Endothelial cell of umbilical vein (primary cell): ENCODE results near the gene PAX5. TPM values are rescaled to one million over a fixed set of nuclear protein-coding genes. Genes with fewer than 3 reads are reported as not detected.

Experiments
- BruUV-seq: library from RNA; stranded (reverse); fragments of 400-500 nt; replicated peaks from 2 replicates; lab custom pipeline; 2021; lab: Mats Ljungman, UMichigan
- CTCF ChIA-PET: fragments of 300-600, 350-600 bp; sonication (Branson Sonifier 250); formaldehyde crosslinking; loops from one replicate; lab custom pipeline; 2021; ENCODE audit warnings: antibody characterized with exemption, inconsistent platforms; lab: Charles Lee
- POLR2A ChIA-PET: fragments of 300-600, 350-600 bp; sonication (Branson Sonifier 250); formaldehyde crosslinking; loops from one replicate; lab custom pipeline; 2021; ENCODE audit warnings: antibody characterized with exemption, inconsistent platforms; lab: Charles Lee
- DNase-seq: peaks from one replicate; pipeline ENCODE4 v3.0.0-alpha.2; 2011; ENCODE audit warnings: low read depth, low spot score
- FAIRE-seq: peaks from 2 replicates; lab custom pipeline; 2011; peaks lifted over from hg19 to GRCh38; lab: Jason Lieb, UNC
- H2AFZ ChIP-seq: 2 replicates; pipeline ENCODE4 v1.6.0; 2012; ENCODE audit warnings: low read depth, low read length, control low read depth, inconsistent platforms
- H3K27ac ChIP-seq: 2 replicates; pipeline ENCODE4 v1.5.1; 2011; ENCODE audit warnings: low read depth, mild to moderate bottlenecking, control low read depth, low read length, moderate library complexity; ENCODE audit not compliant: insufficient read depth
- H3K27me3 ChIP-seq, 2 experiments: 2 replicates each; pipeline versions ENCODE4 v1.6.0 to v1.6.1; 2011; ENCODE audit warnings: low read length in 2 of 2, mixed read lengths in 1 of 2; ENCODE audit not compliant: control insufficient read depth in 2 of 2, insufficient read depth in 2 of 2
- H3K36me3 ChIP-seq, 2 experiments: 2 replicates in 1 of 2; 3 replicates in 1 of 2; pipeline ENCODE4 v1.5.1; 2011; ENCODE audit warnings: low read length in 2 of 2, mild to moderate bottlenecking in 1 of 2, moderate library complexity in 1 of 2; ENCODE audit not compliant: control insufficient read depth in 2 of 2, insufficient read depth in 2 of 2; ENCODE audit errors: extremely low read depth in 1 of 2
- H3K4me1 ChIP-seq: 3 replicates; pipeline ENCODE4 v1.5.1; 2011; ENCODE audit warnings: mild to moderate bottlenecking, low read length; ENCODE audit not compliant: control insufficient read depth, insufficient read depth; ENCODE audit errors: extremely low read depth
- H3K4me2 ChIP-seq: 2 replicates; pipeline ENCODE4 v1.6.1; 2011; ENCODE audit warnings: low read length, control low read depth, mixed read lengths; ENCODE audit not compliant: insufficient read depth
- H3K4me3 ChIP-seq, 3 experiments: fragments of 200-600 bp in 1 of 3; sonication (generic), shearing (Covaris generic) in 1 of 3; replicated peaks in 1 of 3; 2 replicates each; pipeline ENCODE4 v1.5.1; 2011 to 2016; ENCODE audit warnings: control low read depth in 3 of 3, low read length in 3 of 3, mild to moderate bottlenecking in 2 of 3, inconsistent platforms in 1 of 3, low read depth in 1 of 3, moderate library complexity in 1 of 3; ENCODE audit not compliant: insufficient read depth in 1 of 3
- H3K79me2 ChIP-seq: 2 replicates; pipeline ENCODE4 v1.6.0; 2012; ENCODE audit warnings: low read length, inconsistent platforms; ENCODE audit not compliant: control insufficient read depth, insufficient read depth
- H3K9ac ChIP-seq: replicated peaks from 2 replicates; pipeline ENCODE3; 2011; ENCODE audit warnings: low read length, control low read depth; ENCODE audit not compliant: insufficient read depth; ENCODE audit errors: extremely low read depth
- H3K9me1 ChIP-seq: replicated peaks from 3 replicates; pipeline ENCODE4 v1.6.0; 2011; ENCODE audit warnings: mild to moderate bottlenecking, low read length; ENCODE audit not compliant: control insufficient read depth, insufficient read depth; ENCODE audit errors: extremely low read depth
- H3K9me3 ChIP-seq: replicated peaks from 2 replicates; pipeline ENCODE4 v1.5.1; 2012; ENCODE audit warnings: low read length, inconsistent platforms; ENCODE audit not compliant: control insufficient read depth, insufficient read depth
- H4K20me1 ChIP-seq: replicated peaks from 2 replicates; pipeline ENCODE3; 2011; ENCODE audit warnings: mild to moderate bottlenecking, low read length; ENCODE audit not compliant: control insufficient read depth, insufficient read depth; ENCODE audit errors: extremely low read depth
- EZH2 ChIP-seq: IDR thresholded peaks from 2 replicates; pipeline ENCODE4 v1.6.1; 2012; ENCODE audit warnings: borderline replicate concordance, low read depth, mild to moderate bottlenecking, moderate library complexity, low read length, inconsistent platforms; ENCODE audit not compliant: severe bottlenecking
- FOS ChIP-seq: IDR thresholded peaks from 2 replicates; pipeline ENCODE4 v1.6.1; 2011; ENCODE audit warnings: mild to moderate bottlenecking, low read length, moderate library complexity, borderline replicate concordance; ENCODE audit not compliant: insufficient read depth
- GATA2 ChIP-seq: IDR thresholded peaks from 2 replicates; pipeline ENCODE4 v1.7.0; 2011; ENCODE audit warnings: low read depth, mild to moderate bottlenecking, moderate library complexity, mixed read lengths, low read length; ENCODE audit not compliant: insufficient read length, insufficient read depth
- JUN ChIP-seq: IDR thresholded peaks from 2 replicates; pipeline ENCODE4 v1.6.1; 2011; ENCODE audit warnings: borderline replicate concordance, low read depth; ENCODE audit not compliant: insufficient read length, insufficient read depth
- POLR2A ChIP-seq: IDR thresholded peaks from 2 replicates; pipeline ENCODE4 v1.6.1; 2012; ENCODE audit warnings: low read depth, mild to moderate bottlenecking, control low read depth, low read length
- POLR2AphosphoS5 ChIP-seq: IDR thresholded peaks from 2 replicates; pipeline ENCODE4 v1.6.1; 2012; ENCODE audit warnings: low read depth, mild to moderate bottlenecking, control low read depth, low read length, moderate library complexity; ENCODE audit not compliant: insufficient read depth
- dilution Hi-C: fragments of 300-500 bp; cut with MboI; formaldehyde crosslinking; loops from one replicate; pipeline ENCODE4 v1.15.0; 2019; ENCODE audit warnings: low sequenced_read_pairs; ENCODE audit not compliant: extremely low pct_ligation_motif_present
- intact Hi-C: fragments of 100-400 bp; cut with micrococcal nuclease; formaldehyde crosslinking; loops from one replicate; pipeline ENCODE4 v1.10.0; 2022
- polyA plus RNA-seq, 4 experiments: library from polyadenylated mRNA; depleted of rRNA in 3 of 4; stranded (reverse) in 3 of 4; unstranded in 1 of 4; fragments of >200 nt; gene quantifications; 2 replicates each; pipeline versions ENCODE4 v1.2.1 to v1.2.3, GENCODE V29; 2011 to 2012; ENCODE audit warnings: missing spikeins in 1 of 4
- total RNA-seq: library from RNA; stranded (reverse); gene quantifications from 2 replicates; pipeline ENCODE4 v1.2.3, GENCODE V29; 2021
- TF ChIP-seq, protein P1 (sequence below), 2 donors: IDR thresholded peaks; 1 replicate in 1 of 2; 2 replicates in 1 of 2; pipeline ENCODE4 v1.5.1; 2011; ENCODE audit warnings: low read length in 2 of 2, mild to moderate bottlenecking in 2 of 2, moderate library complexity in 2 of 2, control low read depth in 1 of 2, inconsistent platforms in 1 of 2, low read depth in 1 of 2; ENCODE audit not compliant: insufficient read depth in 1 of 2; ENCODE audit errors: extremely low read depth in 1 of 2

The PAX5 gene
- total and polyA plus RNA-seq, 2 donors (not counting 3 experiments of a cell fraction or from before 2014, with no cell fraction given) = not detected

GRCh38 chr9:36899406-36899805 lies 134.7 kb downstream of the PAX5 start:
- intact Hi-C loops = no loop called here
- no peak overlapping the region for H2AFZ ChIP-seq
- no peak overlapping the region for H3K4me2 ChIP-seq
- peaks cover 0 to 5% of the 10 kb centered on the region in 2 experiments for H3K27me3 ChIP-seq
- dilution Hi-C loops = no loop called here
- POLR2A ChIA-PET = no interaction called here
- DNase-seq = no peak
- H3K9ac ChIP-seq = no peak overlapping the region
- H3K79me2 ChIP-seq = no peaks in the 10 kb centered on the region
- no peaks in the 10 kb centered on the region for H3K9me1 ChIP-seq
- H3K36me3 ChIP-seq = no peaks in the 10 kb centered on the region
- H3K9me3 ChIP-seq = no peaks in the 10 kb centered on the region
- no peaks in the 10 kb centered on the region for H4K20me1 ChIP-seq
- CTCF ChIA-PET = no interaction called here
- H3K4me3 ChIP-seq = no peak overlapping the region
- H3K4me1 ChIP-seq = peaks cover 3% of the 10 kb centered on the region
- H3K27ac ChIP-seq = no peak overlapping the region
- FAIRE-seq = no peak
- no TSS peak for BruUV-seq
- TF ChIP-seq POLR2A (no peak), EZH2 (no peak), JUN (no peak), POLR2AphosphoS5 (no peak)
- TF ChIP-seq, protein P1, sequence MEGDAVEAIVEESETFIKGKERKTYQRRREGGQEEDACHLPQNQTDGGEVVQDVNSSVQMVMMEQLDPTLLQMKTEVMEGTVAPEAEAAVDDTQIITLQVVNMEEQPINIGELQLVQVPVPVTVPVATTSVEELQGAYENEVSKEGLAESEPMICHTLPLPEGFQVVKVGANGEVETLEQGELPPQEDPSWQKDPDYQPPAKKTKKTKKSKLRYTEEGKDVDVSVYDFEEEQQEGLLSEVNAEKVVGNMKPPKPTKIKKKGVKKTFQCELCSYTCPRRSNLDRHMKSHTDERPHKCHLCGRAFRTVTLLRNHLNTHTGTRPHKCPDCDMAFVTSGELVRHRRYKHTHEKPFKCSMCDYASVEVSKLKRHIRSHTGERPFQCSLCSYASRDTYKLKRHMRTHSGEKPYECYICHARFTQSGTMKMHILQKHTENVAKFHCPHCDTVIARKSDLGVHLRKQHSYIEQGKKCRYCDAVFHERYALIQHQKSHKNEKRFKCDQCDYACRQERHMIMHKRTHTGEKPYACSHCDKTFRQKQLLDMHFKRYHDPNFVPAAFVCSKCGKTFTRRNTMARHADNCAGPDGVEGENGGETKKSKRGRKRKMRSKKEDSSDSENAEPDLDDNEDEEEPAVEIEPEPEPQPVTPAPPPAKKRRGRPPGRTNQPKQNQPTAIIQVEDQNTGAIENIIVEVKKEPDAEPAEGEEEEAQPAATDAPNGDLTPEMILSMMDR (IDR thresholded peaks at IDR 0.05; ENCODE audit: extremely low read depth in 1 of 2, insufficient read depth in 1 of 2, low read depth in 1 of 2, low read length in 2 of 2) = no peak

- no peak for DNase-seq
- H3K79me2 ChIP-seq = no peaks in the 10 kb centered on the region
- no peak for FAIRE-seq
- POLR2A ChIA-PET = no interaction called here
- no peak overlapping the region for H2AFZ ChIP-seq
- H3K27ac ChIP-seq = no peak overlapping the region
- TF ChIP-seq POLR2A = no peak
- no peak for TF ChIP-seq GATA2
- TF ChIP-seq FOS = no peak
- no peaks in the 10 kb centered on the region for H4K20me1 ChIP-seq
- dilution Hi-C loops = no loop called here
- peaks cover 0 to 5% of the 10 kb centered on the region in 2 experiments for H3K27me3 ChIP-seq
- no peaks in the 10 kb centered on the region for H3K9me1 ChIP-seq
- H3K9ac ChIP-seq = no peak overlapping the region
- intact Hi-C loops = no loop called here
- H3K4me2 ChIP-seq = no peak overlapping the region
- H3K9me3 ChIP-seq = no peaks in the 10 kb centered on the region
- BruUV-seq = no TSS peak
- CTCF ChIA-PET = no interaction called here
- H3K4me3 ChIP-seq = no peak overlapping the region
- no peaks in the 10 kb centered on the region for H3K4me1 ChIP-seq
- H3K36me3 ChIP-seq = no peaks in the 10 kb centered on the region
These were observed 135.5 kb downstream of the PAX5 start for GRCh38 chr9:36898431-36899020.
